Midbrain (tissue), 1 donor: Measurements from ENCODE around the gene ALKBH1.
"Not testable (repeated sequence)": the region's sequence is repeated elsewhere in the genome, so short reads cannot be mapped to it uniquely, and the experiment has no call there.

ENCODE experiments used
- DNase-seq: peaks from one replicate; lab custom pipeline; 2025; lab: John Stamatoyannopoulos, UW

ALKBH1 gene

GRCh38 chr14:77707724-77708408 is at the start of gene ALKBH1, which contains the start of gene SLIRP:
TSS of gene ALKBH1 (minus strand) at chr14:77708023. CDS start at chr14:77708004, 19 bp downstream.
TSS of gene SLIRP (plus strand) at chr14:77708103. CDS start at chr14:77708112, 9 bp downstream.
- DNase-seq, result peak; percentile 95

DNA sequence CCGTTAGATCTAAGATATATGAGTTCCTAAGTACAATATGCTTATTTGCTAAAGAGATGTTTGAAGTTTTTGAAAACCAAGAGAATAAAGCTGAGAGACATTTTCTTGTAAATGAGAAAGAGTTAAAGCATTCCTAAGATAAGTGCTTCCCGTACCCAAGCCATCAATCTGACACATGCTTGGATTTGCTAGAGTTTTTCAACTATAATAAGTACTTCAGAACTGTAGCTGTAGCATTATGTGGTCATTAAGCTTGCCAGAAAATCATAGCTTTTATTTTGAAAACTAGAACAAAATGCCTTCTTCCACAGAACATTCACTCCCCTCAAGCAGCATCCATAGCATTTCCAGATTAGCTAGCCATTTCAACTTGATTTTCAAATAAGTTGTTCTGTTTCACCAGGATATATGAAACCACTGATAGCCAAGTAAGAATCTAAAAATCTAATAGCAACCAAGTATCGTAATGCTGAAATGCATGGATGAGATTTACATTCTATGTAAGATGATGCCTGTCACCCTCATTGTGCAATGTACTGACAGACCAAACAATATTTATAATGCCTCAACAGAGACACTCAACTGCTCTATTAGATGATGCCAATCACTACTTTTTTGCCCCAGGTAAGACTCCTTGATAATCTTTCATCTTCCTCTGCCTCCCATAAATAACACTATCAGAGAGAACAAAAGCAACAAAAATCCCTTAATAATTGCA is 45.1 kb upstream of the ALKBH1 start:
- DNase-seq, result no peak

GRCh38 chr14:77752266-77752665 is 44.4 kb upstream of the ALKBH1 start:
- no peak for DNase-seq

- DNase-seq, result not testable (repeated sequence)
Observed at GRCh38 chr14:77747425-77747824, 39.6 kb upstream of the ALKBH1 start.

DNA sequence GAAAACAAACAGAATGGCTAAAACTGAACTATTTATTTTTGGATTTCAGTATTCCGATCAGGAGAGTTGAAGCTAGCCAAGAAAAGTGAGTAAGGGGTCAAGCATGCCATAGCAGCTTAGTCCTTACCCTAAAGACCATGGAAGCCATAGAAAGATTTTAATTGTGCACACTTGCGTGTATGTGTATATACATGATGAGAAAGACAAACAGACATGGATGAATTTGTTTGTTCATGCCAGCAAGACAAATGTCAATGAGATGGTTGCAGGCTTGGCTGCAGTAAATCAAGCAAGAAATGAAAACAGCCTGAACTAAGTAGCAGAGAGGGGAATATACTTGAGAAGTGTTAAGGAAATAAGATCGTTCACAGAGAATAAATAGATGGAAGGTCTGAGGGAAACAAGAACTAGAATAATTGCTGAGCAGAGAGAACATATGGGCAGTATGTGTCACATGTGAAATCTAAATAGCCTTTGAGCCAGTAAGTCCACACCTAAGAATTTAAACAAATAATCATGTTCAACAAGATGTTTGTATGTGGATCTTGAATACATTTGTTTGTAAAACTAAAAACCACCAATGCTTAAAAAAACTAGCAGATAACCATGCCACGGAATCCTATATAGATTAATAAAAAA is 38.4 kb upstream of the ALKBH1 start:
- no peak for DNase-seq

- DNase-seq, result no peak
Observed at GRCh38 chr14:77741438-77741837, 33.6 kb upstream of the ALKBH1 start.

DNA sequence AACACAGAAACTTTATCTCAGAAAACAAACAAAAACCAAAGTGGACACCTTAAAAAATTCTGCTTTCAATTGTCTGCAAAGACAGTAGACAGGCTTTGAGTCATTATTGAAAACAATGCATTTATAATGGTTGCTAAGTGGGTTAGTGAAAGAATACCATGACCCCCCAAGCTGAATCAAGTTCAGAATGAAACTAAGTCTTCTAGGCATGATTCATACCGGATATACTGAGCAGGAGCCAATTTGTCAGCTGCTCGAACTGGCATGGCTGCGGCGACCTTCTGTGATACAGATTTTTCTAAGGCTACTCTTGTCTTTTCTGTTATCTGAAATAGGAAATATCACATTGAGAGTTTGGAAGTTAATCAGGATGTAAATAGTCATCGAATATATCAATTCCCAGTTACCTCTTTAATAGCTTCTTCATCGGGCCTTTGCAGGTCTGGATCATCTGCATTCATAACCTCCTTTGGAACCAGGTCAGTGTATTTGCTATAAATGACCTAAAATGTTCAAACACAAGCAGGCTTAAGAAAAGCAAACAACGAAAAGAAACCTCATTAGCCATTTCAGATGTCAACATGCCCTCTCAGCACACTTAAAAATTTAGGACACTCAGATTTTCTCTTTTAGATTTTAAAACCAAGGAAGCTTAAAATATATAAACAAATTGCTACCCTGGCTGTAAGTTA is 30.9 kb upstream of the ALKBH1 start:
- DNase-seq, result no peak

DNA sequence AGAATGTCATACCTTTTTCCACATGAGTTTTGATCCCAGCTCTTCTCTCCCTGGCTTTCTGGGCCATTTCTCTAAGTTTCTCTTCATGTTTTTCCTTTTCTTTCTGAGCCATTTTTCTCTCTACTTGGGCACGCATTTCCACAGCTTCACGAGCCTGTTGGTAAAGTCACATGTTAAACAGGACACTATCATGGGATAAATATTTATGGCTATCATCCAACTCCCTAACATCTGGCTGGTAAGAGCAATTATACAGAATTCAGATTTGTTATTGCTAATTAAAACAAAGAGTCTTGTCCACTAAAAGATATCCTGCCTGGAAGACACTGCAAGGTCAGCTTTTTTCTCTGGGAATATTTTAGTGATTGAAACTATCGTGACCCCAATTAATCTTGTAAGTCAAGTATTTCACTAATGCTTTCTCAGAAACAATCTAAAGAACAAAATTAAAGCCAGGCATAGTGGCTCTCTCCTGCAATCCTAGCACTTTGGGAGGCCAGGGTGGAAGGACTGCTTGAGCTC is 23.2 kb upstream of the ALKBH1 start:
- DNase-seq, result no peak

DNA sequence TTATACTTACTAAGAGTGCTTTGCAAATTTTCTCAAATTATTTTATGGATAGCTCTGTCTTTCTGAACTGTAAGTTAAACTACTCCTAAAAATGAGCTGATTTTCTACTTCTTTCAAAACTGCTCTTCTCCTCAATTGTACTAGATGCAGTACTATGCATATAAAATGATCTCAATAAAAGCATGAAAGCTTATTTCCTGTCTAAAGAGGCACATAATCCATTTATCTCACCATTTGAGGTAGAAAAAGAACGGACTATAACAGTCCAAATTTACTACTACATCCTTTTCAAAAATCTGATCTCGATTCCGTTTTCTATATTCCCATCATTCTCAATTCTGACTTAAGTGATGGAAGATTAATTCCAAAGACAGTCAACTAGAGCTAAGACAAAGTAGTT is 14.5 kb upstream of the ALKBH1 start:
- no peak for DNase-seq

GRCh38 chr14:77721437-77721836 is 13.6 kb upstream of the ALKBH1 start:
- no peak for DNase-seq

- no peak for DNase-seq
Observed at GRCh38 chr14:77717608-77718305, 9.9 kb upstream of the ALKBH1 start.

DNA sequence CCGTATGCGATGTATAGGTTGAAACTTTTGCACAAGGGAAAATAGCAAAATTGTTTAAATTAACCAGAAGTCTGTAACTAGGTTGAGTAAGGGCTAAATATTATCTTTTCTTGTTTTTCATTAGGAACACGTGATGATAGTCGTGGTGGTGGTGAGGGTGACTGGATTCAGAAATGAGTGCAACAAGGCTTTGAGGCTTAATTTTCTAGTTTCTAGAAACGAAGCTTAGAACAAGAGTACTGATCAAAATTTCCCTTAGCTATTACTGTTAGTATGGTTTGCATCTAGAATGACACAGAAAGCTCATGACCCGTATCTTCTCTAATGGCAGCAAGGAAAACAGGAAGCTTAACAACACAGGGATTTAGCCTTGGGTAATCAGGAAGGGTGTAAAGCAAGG is 7.1 kb upstream of the ALKBH1 start:
- no peak for DNase-seq

GRCh38 chr14:77710364-77710763 is 2.5 kb upstream of the ALKBH1 start:
- DNase-seq, result no peak

DNA sequence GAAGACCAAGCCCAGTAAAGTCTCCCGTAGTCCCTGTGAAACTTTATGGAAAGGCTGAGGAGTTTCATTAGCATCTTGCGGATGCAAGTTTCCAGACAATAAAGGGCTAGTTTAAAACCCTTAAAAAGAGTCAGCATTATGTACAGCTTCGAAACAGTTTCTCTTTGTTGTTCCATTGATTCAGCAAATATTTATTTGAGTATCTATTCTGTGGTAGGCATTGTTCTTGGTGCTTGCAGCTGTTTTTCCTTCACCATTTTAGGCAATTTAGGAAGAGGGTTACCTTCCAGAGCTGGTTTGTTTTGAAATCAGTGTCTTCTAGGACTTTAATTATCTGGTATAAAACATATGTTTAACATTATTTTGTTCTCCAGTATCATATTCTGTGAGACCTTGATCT is 1.6 kb upstream of the ALKBH1 start:
- peak; percentile 29 for DNase-seq

DNA sequence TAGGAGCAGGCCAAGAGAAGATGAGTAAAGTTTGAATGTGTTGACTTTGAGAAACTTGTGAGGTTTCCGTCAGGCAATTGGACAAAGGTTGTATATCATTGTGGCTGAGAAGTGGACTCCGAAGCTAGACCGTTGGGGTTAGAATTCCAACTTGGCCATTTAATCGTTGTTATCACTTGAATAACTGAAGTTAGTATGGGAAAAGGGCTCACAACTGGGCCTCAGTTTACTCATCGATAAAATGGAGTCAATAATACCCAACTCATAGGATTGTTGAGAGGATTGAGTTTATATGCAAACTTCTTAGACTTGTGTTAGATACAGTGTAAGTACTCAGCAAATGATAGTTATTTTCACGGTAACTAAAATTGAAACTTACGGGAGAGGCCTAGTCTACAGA is 926 bp upstream of the ALKBH1 start:
- no peak for DNase-seq

DNA sequence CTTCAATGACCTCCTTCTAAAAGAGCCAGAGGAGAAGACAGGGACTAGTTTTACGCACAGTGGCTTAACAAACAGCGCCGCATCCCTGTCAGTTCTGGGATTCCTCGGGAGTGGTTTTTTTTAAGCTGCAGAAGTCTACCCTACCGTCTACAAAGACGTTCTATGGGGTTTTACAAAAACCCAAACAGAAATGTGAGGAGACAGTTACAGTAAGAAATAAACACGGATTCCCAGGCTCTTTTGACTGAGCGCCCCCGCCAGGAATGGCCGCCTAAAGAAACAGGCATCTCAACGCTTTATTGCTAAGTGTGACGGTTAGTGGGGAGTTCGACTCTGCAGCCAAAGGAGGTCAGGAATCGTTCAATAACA is 484 bp downstream of the ALKBH1 start:
- peak; percentile 48 for DNase-seq

- no peak for DNase-seq
Observed at GRCh38 chr14:77691259-77691658, 16.6 kb downstream of the ALKBH1 start.

- DNase-seq, result no peak
Observed at GRCh38 chr14:77682158-77682553, 25.7 kb downstream of the ALKBH1 start.

- DNase-seq, result no peak
Observed at GRCh38 chr14:77681196-77682157, 26.3 kb downstream of the ALKBH1 start.

DNA sequence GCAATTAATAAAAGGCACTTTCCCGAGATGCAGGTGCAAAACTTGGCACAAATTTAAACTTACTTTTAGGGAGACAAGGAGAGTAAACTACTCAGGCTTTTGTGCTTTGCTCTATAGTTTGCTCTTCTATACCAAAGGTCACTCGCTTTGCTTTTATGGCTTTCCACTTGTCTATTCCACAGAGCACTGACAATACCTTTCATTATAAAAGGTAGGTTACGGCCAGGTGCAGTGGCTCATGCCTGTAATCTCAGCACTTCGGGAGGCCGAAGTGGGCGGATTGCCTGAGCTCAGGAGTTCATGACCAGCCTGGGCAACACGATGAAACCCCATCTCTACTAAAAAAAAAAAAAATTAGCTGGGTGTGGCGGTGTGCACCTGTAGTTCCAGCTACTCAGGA is 32.9 kb downstream of the ALKBH1 start:
- DNase-seq, result no peak
